HG03457 (cell line): ENCODE data around the gene SEPTIN10.

ENCODE experiments used
- ATAC-seq: cut with Tn5 transposase; IDR thresholded peaks from one replicate; pipeline ENCODE4 v1.9.1; 2021; ENCODE audit warnings: moderate number of reproducible peaks; ENCODE audit not compliant: unreplicated experiment

The SEPTIN10 gene

GRCh38 chr2:109526442-109526970 lies 87.3 kb downstream of the SEPTIN10 start:
- no peak for ATAC-seq

- no peak for ATAC-seq
Measured at GRCh38 chr2:109525836-109526235, 87.9 kb downstream of the SEPTIN10 start.

GRCh38 chr2:109523536-109524361 lies 90.0 kb downstream of the SEPTIN10 start:
- no peak for ATAC-seq

- no peak for ATAC-seq
Measured at GRCh38 chr2:109523121-109523520, 90.6 kb downstream of the SEPTIN10 start.

GRCh38 chr2:109522063-109522374 lies 91.7 kb downstream of the SEPTIN10 start:
- ATAC-seq, result no peak

GRCh38 chr2:109521233-109522062 lies 92.3 kb downstream of the SEPTIN10 start:
- no peak for ATAC-seq

GRCh38 chr2:109519513-109519912 lies 94.3 kb downstream of the SEPTIN10 start:
- no peak for ATAC-seq

GRCh38 chr2:109517118-109517889 lies 96.5 kb downstream of the SEPTIN10 start:
- no peak for ATAC-seq

- no peak for ATAC-seq
Measured at GRCh38 chr2:109516445-109517117, 97.2 kb downstream of the SEPTIN10 start.

GRCh38 chr2:109514857-109515256 lies 98.9 kb downstream of the SEPTIN10 start:
- ATAC-seq, result no peak

- peak; percentile 73 for ATAC-seq
Measured at GRCh38 chr2:109513749-109514588, 99.8 kb downstream of the SEPTIN10 start.

- no peak for ATAC-seq
Measured at GRCh38 chr2:109513230-109513629, 100.5 kb downstream of the SEPTIN10 start.

- ATAC-seq, result no peak
Measured at GRCh38 chr2:109512076-109512475, 101.7 kb downstream of the SEPTIN10 start.

GRCh38 chr2:109511168-109511567 lies 102.6 kb downstream of the SEPTIN10 start:
- no peak for ATAC-seq

- no peak for ATAC-seq
Measured at GRCh38 chr2:109510136-109511028, 103.4 kb downstream of the SEPTIN10 start.

GRCh38 chr2:109508556-109508955 lies 105.2 kb downstream of the SEPTIN10 start:
- ATAC-seq, result no peak

GRCh38 chr2:109507828-109508227 lies 105.9 kb downstream of the SEPTIN10 start:
- ATAC-seq, result no peak

- ATAC-seq, result no peak
Measured at GRCh38 chr2:109507217-109507616, 106.5 kb downstream of the SEPTIN10 start.

GRCh38 chr2:109503191-109503590 lies 110.6 kb downstream of the SEPTIN10 start:
- no peak for ATAC-seq
